Neural cell (in vitro differentiated cells): ENCODE measurements around the gene TCTN3. TPM values are rescaled to one million over a fixed set of nuclear protein-coding genes. Genes with fewer than 3 reads are reported as not detected.

Source experiments
- H2AFZ ChIP-seq: fragments of 200-600, 300-800 bp; sonication (generic), shearing (Covaris generic); 2 replicates; pipeline ENCODE4 v1.6.0; 2014; ENCODE audit warnings: low read depth, mild to moderate bottlenecking, antibody characterized with exemption, low read length, moderate library complexity
- H3F3A ChIP-seq: fragments of 200-600 bp; shearing (Covaris generic); 2 replicates; pipeline ENCODE4 v1.6.1; 2016; ENCODE audit warnings: mild to moderate bottlenecking, moderate library complexity, mixed read lengths, antibody characterized with exemption, low read length; ENCODE audit not compliant: insufficient read depth, poor library complexity, severe bottlenecking
- H3K27ac ChIP-seq: fragments of 200-600, 300-800 bp; sonication (generic), shearing (Covaris generic); 2 replicates; pipeline ENCODE4 v1.5.1; 2014; ENCODE audit warnings: mild to moderate bottlenecking, low read length, moderate library complexity
- H3K27me3 ChIP-seq: fragments of 300-800, 200-600 bp; sonication (generic), shearing (Covaris generic); 2 replicates; pipeline ENCODE4 v1.6.0; 2014; ENCODE audit warnings: mild to moderate bottlenecking, low read depth, low read length, moderate library complexity; ENCODE audit not compliant: insufficient read depth
- H3K36me3 ChIP-seq: fragments of 300-800, 200-600 bp; sonication (generic), shearing (Covaris generic); 2 replicates; pipeline ENCODE4 v1.5.1; 2014; ENCODE audit warnings: mild to moderate bottlenecking, antibody characterized with exemption, low read length, moderate library complexity; ENCODE audit not compliant: insufficient read depth
- H3K4me2 ChIP-seq: fragments of 300-800, 200-600 bp; sonication (generic), shearing (Covaris generic); 2 replicates; pipeline ENCODE4 v1.6.0; 2014; ENCODE audit warnings: mild to moderate bottlenecking, low read length
- H3K4me3 ChIP-seq: fragments of 300-800, 200-600 bp; sonication (generic), shearing (Covaris generic); 2 replicates; pipeline ENCODE4 v1.5.1; 2014; ENCODE audit warnings: mild to moderate bottlenecking, low read length, moderate library complexity
- H3K79me2 ChIP-seq: fragments of 200-600 bp; shearing (Covaris generic); replicated peaks from 2 replicates; pipeline ENCODE4 v1.6.0; 2014; ENCODE audit warnings: mild to moderate bottlenecking, low read length, moderate library complexity; ENCODE audit not compliant: insufficient read depth
- H3K9ac ChIP-seq: fragments of 300-800, 200-600 bp; sonication (generic), shearing (Covaris generic); 2 replicates; pipeline ENCODE4 v1.6.1; 2016; ENCODE audit warnings: mild to moderate bottlenecking, low read length, mixed read lengths
- H3K9me2 ChIP-seq: fragments of 200-600 bp; shearing (Covaris generic); 2 replicates; pipeline ENCODE4 v1.6.1; 2016; ENCODE audit warnings: mild to moderate bottlenecking, low read length, mixed read lengths; ENCODE audit not compliant: insufficient read depth
- H3K9me3 ChIP-seq: fragments of 200-600, 300-800 bp; sonication (generic), shearing (Covaris generic); 2 replicates; pipeline ENCODE4 v1.6.1; 2016; ENCODE audit warnings: mild to moderate bottlenecking, mixed run types, low read length, moderate library complexity, mixed read lengths
- H4K20me1 ChIP-seq: fragments of 200-600 bp; shearing (Covaris generic); 2 replicates; pipeline ENCODE4 v1.6.1; 2016; ENCODE audit warnings: mild to moderate bottlenecking, mixed run types; ENCODE audit not compliant: insufficient read depth
- EP300 ChIP-seq: fragments of 450-650 bp; conservative IDR thresholded peaks from 2 replicates; pipeline ENCODE4 v1.6.1; 2014; ENCODE audit warnings: antibody characterized with exemption, mild to moderate bottlenecking, moderate library complexity; ENCODE audit not compliant: poor library complexity, severe bottlenecking
- EZH2 ChIP-seq: fragments of 200-600, 300-800 bp; shearing (Covaris generic), sonication (generic); IDR thresholded peaks from 2 replicates; pipeline ENCODE4 v1.6.1; 2014; ENCODE audit warnings: antibody characterized with exemption, low read length, borderline replicate concordance, mild to moderate bottlenecking; ENCODE audit not compliant: insufficient read depth, poor library complexity, severe bottlenecking
- MXI1 ChIP-seq: fragments of 450-650 bp; conservative IDR thresholded peaks from 2 replicates; pipeline ENCODE4 v1.6.1; 2014; ENCODE audit warnings: antibody characterized with exemption, mild to moderate bottlenecking; ENCODE audit not compliant: poor library complexity, severe bottlenecking
- POLR2AphosphoS5 ChIP-seq: IDR thresholded peaks from 2 replicates; pipeline ENCODE4 v1.6.1; 2012
- SMC3 ChIP-seq: fragments of 450-650 bp; conservative IDR thresholded peaks from 2 replicates; pipeline ENCODE4 v1.6.1; 2014; ENCODE audit warnings: antibody characterized with exemption, mild to moderate bottlenecking, moderate library complexity; ENCODE audit not compliant: poor library complexity
- TAF1 ChIP-seq: IDR thresholded peaks from 2 replicates; pipeline ENCODE4 v1.6.1; 2012; ENCODE audit warnings: low read depth
- polyA plus RNA-seq: library from polyadenylated mRNA; depleted of rRNA; stranded (reverse); fragments of >200 nt; gene quantifications from 2 replicates; pipeline ENCODE4 v1.2.3, GENCODE V29; 2014
- TF ChIP-seq, protein P1 (sequence below): fragments of 450-650 bp; IDR thresholded peaks from 2 replicates; pipeline ENCODE4 v1.5.1; 2014; ENCODE audit warnings: antibody characterized with exemption, mild to moderate bottlenecking, moderate library complexity; ENCODE audit not compliant: poor library complexity, severe bottlenecking
- TF ChIP-seq, protein P2 (sequence below): IDR thresholded peaks from 2 replicates; pipeline ENCODE4 v1.6.1; 2012; ENCODE audit warnings: borderline replicate concordance

Gene TCTN3
- polyA plus RNA-seq, 1 donor from 2014 or later, result 22.2 TPM

DNA sequence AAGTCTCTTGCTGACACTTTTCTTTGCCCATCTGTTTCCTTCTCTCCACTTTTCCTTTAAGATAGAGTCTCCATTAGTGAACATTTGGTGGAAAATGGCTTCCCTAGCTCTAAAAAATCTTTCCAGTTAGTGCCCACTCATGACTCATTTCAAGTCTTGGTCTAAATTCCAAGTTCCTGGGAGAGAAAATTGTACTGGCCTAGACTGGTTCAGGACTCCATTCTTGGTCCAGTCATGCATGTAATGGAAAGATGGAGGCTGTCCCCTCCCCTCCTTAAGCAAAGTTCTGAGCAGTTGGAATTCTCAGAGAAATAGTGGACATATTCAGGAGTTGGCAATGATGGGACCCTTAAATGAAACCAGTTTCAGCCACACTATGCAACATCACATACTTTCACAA, 33.4 kb downstream of the TCTN3 start:
- TF ChIP-seq POLR2AphosphoS5, result no peak
- no peak for TF ChIP-seq MXI1
- Histone ChIP-seq H2AFZ (no peak overlapping the region), H3K9me3 (no peaks in the 10 kb centered on the region), H3K36me3 (peaks cover 7% of the 10 kb centered on the region), H3K9me2 (no peaks in the 10 kb centered on the region), H4K20me1 (no peaks in the 10 kb centered on the region), H3K79me2 (no peaks in the 10 kb centered on the region), H3F3A (no peaks in the 10 kb centered on the region), H3K27me3 (no peaks in the 10 kb centered on the region), H3K4me2 (no peak overlapping the region), H3K27ac (no peak overlapping the region), H3K4me3 (no peak overlapping the region), H3K9ac (no peak overlapping the region)

DNA sequence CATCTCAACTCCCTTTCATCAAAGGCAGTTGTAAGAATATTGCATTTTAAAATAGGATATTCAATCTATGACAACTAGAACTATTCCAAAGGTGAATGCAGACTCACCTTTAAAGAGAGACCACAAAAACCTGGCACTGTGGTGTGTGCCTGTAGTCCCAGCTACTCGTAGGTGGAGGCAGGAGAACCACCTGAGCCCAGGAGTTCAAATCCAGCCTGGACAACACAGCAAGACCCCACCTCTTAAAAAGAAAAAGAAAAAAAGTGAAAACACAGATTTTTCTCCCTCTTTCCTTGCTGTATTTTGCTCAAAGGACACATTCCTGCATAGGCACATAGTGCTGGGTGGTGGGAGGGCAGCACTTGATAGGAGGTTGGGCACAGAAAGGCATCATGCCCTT, 36.5 kb downstream of the TCTN3 start:
- Histone ChIP-seq H3F3A (no peaks in the 10 kb centered on the region), H3K27me3 (no peaks in the 10 kb centered on the region), H3K36me3 (no peaks in the 10 kb centered on the region), H3K27ac (no peak overlapping the region), H3K4me2 (peak overlapping the region; percentile 31), H3K79me2 (peaks cover 14% of the 10 kb centered on the region), H3K4me3 (peak overlapping the region; percentile 97), H3K9ac (no peak overlapping the region), H2AFZ (no peak overlapping the region), H3K9me2 (no peaks in the 10 kb centered on the region), H4K20me1 (no peaks in the 10 kb centered on the region), H3K9me3 (no peaks in the 10 kb centered on the region)
- TF ChIP-seq MXI1 (no peak), EP300 (no peak), EZH2 (no peak), SMC3 (no peak), POLR2AphosphoS5 (no peak), TAF1 (no peak)
- TF ChIP-seq, protein P1, sequence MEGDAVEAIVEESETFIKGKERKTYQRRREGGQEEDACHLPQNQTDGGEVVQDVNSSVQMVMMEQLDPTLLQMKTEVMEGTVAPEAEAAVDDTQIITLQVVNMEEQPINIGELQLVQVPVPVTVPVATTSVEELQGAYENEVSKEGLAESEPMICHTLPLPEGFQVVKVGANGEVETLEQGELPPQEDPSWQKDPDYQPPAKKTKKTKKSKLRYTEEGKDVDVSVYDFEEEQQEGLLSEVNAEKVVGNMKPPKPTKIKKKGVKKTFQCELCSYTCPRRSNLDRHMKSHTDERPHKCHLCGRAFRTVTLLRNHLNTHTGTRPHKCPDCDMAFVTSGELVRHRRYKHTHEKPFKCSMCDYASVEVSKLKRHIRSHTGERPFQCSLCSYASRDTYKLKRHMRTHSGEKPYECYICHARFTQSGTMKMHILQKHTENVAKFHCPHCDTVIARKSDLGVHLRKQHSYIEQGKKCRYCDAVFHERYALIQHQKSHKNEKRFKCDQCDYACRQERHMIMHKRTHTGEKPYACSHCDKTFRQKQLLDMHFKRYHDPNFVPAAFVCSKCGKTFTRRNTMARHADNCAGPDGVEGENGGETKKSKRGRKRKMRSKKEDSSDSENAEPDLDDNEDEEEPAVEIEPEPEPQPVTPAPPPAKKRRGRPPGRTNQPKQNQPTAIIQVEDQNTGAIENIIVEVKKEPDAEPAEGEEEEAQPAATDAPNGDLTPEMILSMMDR, result no peak
- TF ChIP-seq, protein P2, sequence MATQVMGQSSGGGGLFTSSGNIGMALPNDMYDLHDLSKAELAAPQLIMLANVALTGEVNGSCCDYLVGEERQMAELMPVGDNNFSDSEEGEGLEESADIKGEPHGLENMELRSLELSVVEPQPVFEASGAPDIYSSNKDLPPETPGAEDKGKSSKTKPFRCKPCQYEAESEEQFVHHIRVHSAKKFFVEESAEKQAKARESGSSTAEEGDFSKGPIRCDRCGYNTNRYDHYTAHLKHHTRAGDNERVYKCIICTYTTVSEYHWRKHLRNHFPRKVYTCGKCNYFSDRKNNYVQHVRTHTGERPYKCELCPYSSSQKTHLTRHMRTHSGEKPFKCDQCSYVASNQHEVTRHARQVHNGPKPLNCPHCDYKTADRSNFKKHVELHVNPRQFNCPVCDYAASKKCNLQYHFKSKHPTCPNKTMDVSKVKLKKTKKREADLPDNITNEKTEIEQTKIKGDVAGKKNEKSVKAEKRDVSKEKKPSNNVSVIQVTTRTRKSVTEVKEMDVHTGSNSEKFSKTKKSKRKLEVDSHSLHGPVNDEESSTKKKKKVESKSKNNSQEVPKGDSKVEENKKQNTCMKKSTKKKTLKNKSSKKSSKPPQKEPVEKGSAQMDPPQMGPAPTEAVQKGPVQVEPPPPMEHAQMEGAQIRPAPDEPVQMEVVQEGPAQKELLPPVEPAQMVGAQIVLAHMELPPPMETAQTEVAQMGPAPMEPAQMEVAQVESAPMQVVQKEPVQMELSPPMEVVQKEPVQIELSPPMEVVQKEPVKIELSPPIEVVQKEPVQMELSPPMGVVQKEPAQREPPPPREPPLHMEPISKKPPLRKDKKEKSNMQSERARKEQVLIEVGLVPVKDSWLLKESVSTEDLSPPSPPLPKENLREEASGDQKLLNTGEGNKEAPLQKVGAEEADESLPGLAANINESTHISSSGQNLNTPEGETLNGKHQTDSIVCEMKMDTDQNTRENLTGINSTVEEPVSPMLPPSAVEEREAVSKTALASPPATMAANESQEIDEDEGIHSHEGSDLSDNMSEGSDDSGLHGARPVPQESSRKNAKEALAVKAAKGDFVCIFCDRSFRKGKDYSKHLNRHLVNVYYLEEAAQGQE, result no peak
